DOHH2 (cell line): Measurements from ENCODE around the gene GLYR1.
A peak's percentile ranks its signal among the peaks of the same experiment; 100 is the strongest.

ENCODE experiments used
- H3F3A ChIP-seq: fragments of 200-600 bp; sonication (generic), shearing (Covaris generic); 2 replicates; pipeline ENCODE4 v1.6.0; 2016; ENCODE audit warnings: antibody characterized with exemption, mild to moderate bottlenecking; ENCODE audit not compliant: control insufficient read depth, insufficient read depth
- H3K27ac ChIP-seq: fragments of 200-600 bp; sonication (generic); 2 replicates; pipeline ENCODE4 v1.5.1; 2014; ENCODE audit warnings: low read depth, mild to moderate bottlenecking, low read length, moderate library complexity
- H3K27me3 ChIP-seq: fragments of 200-600 bp; sonication (generic); 2 replicates; pipeline ENCODE4 v1.6.1; 2014; ENCODE audit warnings: mild to moderate bottlenecking, low read length, mixed read lengths; ENCODE audit not compliant: control insufficient read depth
- H3K36me3 ChIP-seq: fragments of 200-600 bp; sonication (generic); 2 replicates; pipeline ENCODE4 v1.6.1; 2014; ENCODE audit warnings: mild to moderate bottlenecking, low read length, moderate library complexity, mixed read lengths; ENCODE audit not compliant: control insufficient read depth
- H3K4me1 ChIP-seq: fragments of 200-600 bp; sonication (generic); 2 replicates; pipeline ENCODE4 v1.6.1; 2014; ENCODE audit warnings: mild to moderate bottlenecking, low read length, mixed read lengths; ENCODE audit not compliant: control insufficient read depth
- H3K4me2 ChIP-seq: fragments of 200-600 bp; sonication (generic); 2 replicates; pipeline ENCODE4 v1.6.0; 2014; ENCODE audit warnings: mild to moderate bottlenecking, low read length, moderate library complexity
- H3K4me3 ChIP-seq: fragments of 200-600 bp; sonication (generic); 2 replicates; pipeline ENCODE4 v1.5.1; 2014; ENCODE audit warnings: mild to moderate bottlenecking, low read length, mixed read lengths
- H3K79me2 ChIP-seq: fragments of 200-600 bp; sonication (generic); 2 replicates; pipeline ENCODE4 v1.6.1; 2014; ENCODE audit warnings: mild to moderate bottlenecking, low read length, mixed read lengths; ENCODE audit not compliant: control insufficient read depth
- H3K9me2 ChIP-seq: fragments of 200-600 bp; sonication (generic); replicated peaks from 2 replicates; pipeline ENCODE4 v1.6.1; 2014; ENCODE audit warnings: mild to moderate bottlenecking, low read length, mixed read lengths; ENCODE audit not compliant: control insufficient read depth
- H3K9me3 ChIP-seq: fragments of 200-600 bp; sonication (generic); 2 replicates; pipeline ENCODE4 v1.6.1; 2014; ENCODE audit warnings: antibody characterized with exemption, low read length, mixed read lengths; ENCODE audit not compliant: control insufficient read depth, insufficient read depth
- H4K20me1 ChIP-seq: fragments of 200-600 bp; sonication (generic); 2 replicates; pipeline ENCODE4 v1.6.0; 2014; ENCODE audit warnings: low read depth, mild to moderate bottlenecking, antibody characterized with exemption, low read length, moderate library complexity; ENCODE audit not compliant: control insufficient read depth, insufficient read depth
- EZH2phosphoT487 ChIP-seq: fragments of 200-600 bp; sonication (generic); IDR thresholded peaks from 2 replicates; pipeline ENCODE4 v1.6.1; 2017; ENCODE audit warnings: borderline replicate concordance, mild to moderate bottlenecking, antibody characterized with exemption, low read length, moderate library complexity, mixed read lengths
- TF ChIP-seq, protein P1 (sequence below): fragments of 200-600 bp; sonication (generic); IDR thresholded peaks from one replicate; pipeline ENCODE4 v1.5.1; 2014; ENCODE audit warnings: antibody characterized with exemption, mild to moderate bottlenecking, low read depth, low read length; ENCODE audit not compliant: poor library complexity, severe bottlenecking

Gene GLYR1

DNA sequence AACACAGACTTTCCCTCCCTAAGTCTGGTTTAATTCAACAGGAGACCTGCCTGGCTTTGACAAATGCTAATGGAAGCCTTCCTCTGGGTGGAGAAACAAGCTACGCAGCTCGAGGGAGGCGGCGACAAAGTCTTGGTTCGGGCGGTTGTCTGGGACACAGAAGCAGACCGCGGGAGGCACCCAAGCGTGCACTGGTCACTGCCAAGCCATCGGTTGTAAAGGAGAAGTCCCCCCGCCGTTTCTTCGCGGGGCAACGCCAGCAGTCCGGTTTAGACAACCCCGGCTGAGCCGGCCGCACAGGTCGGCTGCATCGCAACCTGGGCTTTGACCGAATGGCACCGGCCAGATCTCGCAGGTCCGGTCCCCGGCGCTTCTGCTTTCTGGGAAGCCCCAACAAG lies 586 bp downstream of the GLYR1 start:
- no peaks in the 10 kb centered on the region for H3F3A ChIP-seq
- H3K9me3 ChIP-seq, result no peaks in the 10 kb centered on the region
- TF ChIP-seq, protein P1, sequence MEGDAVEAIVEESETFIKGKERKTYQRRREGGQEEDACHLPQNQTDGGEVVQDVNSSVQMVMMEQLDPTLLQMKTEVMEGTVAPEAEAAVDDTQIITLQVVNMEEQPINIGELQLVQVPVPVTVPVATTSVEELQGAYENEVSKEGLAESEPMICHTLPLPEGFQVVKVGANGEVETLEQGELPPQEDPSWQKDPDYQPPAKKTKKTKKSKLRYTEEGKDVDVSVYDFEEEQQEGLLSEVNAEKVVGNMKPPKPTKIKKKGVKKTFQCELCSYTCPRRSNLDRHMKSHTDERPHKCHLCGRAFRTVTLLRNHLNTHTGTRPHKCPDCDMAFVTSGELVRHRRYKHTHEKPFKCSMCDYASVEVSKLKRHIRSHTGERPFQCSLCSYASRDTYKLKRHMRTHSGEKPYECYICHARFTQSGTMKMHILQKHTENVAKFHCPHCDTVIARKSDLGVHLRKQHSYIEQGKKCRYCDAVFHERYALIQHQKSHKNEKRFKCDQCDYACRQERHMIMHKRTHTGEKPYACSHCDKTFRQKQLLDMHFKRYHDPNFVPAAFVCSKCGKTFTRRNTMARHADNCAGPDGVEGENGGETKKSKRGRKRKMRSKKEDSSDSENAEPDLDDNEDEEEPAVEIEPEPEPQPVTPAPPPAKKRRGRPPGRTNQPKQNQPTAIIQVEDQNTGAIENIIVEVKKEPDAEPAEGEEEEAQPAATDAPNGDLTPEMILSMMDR, result no peak
- TF ChIP-seq EZH2phosphoT487, result no peak
- peaks cover 39% of the 10 kb centered on the region; the same call in 1 of the 2 replicates for H4K20me1 ChIP-seq
- no peaks in the 10 kb centered on the region for H3K9me2 ChIP-seq
- H3K4me1 ChIP-seq, result peaks cover 38% of the 10 kb centered on the region
- peak overlapping the region; percentile 86 for H3K4me2 ChIP-seq
- peaks cover 81% of the 10 kb centered on the region for H3K79me2 ChIP-seq
- peaks cover 60% of the 10 kb centered on the region for H3K36me3 ChIP-seq
- peak overlapping the region; percentile 91 for H3K4me3 ChIP-seq
- H3K27me3 ChIP-seq, result no peaks in the 10 kb centered on the region
- H3K27ac ChIP-seq, result peak overlapping the region; percentile 51

DNA sequence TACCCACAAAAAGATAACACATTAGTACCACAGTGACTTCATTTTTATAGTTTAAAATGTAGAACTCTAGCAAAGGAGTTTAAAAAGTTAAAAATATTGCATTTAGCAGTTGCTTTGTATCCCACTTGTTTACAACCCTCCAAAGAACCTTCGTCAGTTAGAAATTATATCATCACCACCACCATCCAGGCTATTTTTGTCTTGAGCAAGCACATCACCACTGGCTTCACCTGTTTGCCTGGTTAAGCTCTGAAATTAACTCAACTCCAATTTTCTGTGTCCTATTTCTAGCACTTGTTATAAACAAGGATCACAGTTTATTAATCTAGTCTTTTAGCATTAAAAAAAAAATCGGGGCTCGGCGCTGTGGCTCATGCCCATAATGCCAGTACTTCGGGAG lies 6.1 kb downstream of the GLYR1 start:
- no peaks in the 10 kb centered on the region for H3F3A ChIP-seq
- peaks cover 47% of the 10 kb centered on the region for H3K79me2 ChIP-seq
- peaks cover 8% of the 10 kb centered on the region; the same call in 1 of the 2 replicates for H4K20me1 ChIP-seq
- peaks cover 87% of the 10 kb centered on the region for H3K36me3 ChIP-seq
- no peak overlapping the region for H3K4me3 ChIP-seq
- no peaks in the 10 kb centered on the region for H3K27me3 ChIP-seq
- H3K9me2 ChIP-seq, result no peaks in the 10 kb centered on the region
- no peaks in the 10 kb centered on the region for H3K9me3 ChIP-seq
- TF ChIP-seq EZH2phosphoT487, result no peak
- TF ChIP-seq, protein P1, result no peak
- no peak overlapping the region for H3K27ac ChIP-seq
- H3K4me2 ChIP-seq, result no peak overlapping the region
- peaks cover 8% of the 10 kb centered on the region for H3K4me1 ChIP-seq

DNA sequence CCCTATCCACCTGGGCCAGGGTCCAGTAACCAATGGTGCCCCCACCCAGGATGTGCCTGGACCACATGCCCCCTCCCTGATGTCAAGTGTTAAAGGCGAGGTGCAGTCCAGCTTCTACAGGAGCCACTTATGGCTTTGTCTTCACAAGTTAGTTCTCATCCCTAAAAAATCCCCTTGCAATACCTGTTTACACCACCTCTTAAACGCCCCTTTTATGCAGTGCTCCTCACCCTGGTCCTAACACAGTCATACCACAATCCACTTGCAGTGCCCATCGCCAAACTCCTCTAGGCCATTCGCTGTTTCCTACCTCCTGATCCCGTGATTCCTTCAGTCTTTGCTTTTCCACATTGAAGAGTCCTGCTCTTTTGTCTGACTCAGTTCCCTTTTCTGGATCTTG lies 7.1 kb downstream of the GLYR1 start:
- Histone ChIP-seq H3K9me3 (no peaks in the 10 kb centered on the region), H4K20me1 (no peaks in the 10 kb centered on the region), H3K27ac (no peak overlapping the region), H3K4me2 (no peak overlapping the region), H3K79me2 (peaks cover 41% of the 10 kb centered on the region), H3F3A (no peaks in the 10 kb centered on the region), H3K27me3 (no peaks in the 10 kb centered on the region), H3K4me1 (no peaks in the 10 kb centered on the region), H3K9me2 (no peaks in the 10 kb centered on the region), H3K36me3 (peaks cover 86% of the 10 kb centered on the region), H3K4me3 (no peak overlapping the region)
- TF ChIP-seq EZH2phosphoT487, result no peak
- TF ChIP-seq, protein P1, result no peak
